Fibroblast of villous mesenchyme (primary cell): ENCODE results near the gene PUM1. TPM values are rescaled to one million over a fixed set of nuclear protein-coding genes. Genes with fewer than 3 reads are reported as not detected.
A peak's percentile ranks its signal among the peaks of the same experiment; 100 is the strongest.

ENCODE experiments used
- DNase-seq: peaks from one replicate; pipeline ENCODE4 v3.0.0-alpha.2; 2010; ENCODE audit warnings: low read depth
- H3K4me3 ChIP-seq: 2 replicates; pipeline ENCODE4 v1.5.1; 2011; ENCODE audit warnings: low read depth, mild to moderate bottlenecking, low read length
- total RNA-seq: library from RNA; depleted of rRNA; stranded (reverse); fragments of >200 nt; gene quantifications from 2 replicates; pipeline ENCODE4 v1.2.3, GENCODE V29; 2012
- TF ChIP-seq, protein P1 (sequence below): IDR thresholded peaks from 2 replicates; pipeline ENCODE4 v1.5.1; 2012; ENCODE audit warnings: low read depth, mild to moderate bottlenecking, low read length; ENCODE audit not compliant: insufficient read depth

Gene PUM1
- total RNA-seq, 1 donor, result 81.6 TPM

GRCh38 chr1:30914587-30914922, 151.0 kb downstream of the PUM1 start:
- DNase-seq, result no peak
- TF ChIP-seq, protein P1, sequence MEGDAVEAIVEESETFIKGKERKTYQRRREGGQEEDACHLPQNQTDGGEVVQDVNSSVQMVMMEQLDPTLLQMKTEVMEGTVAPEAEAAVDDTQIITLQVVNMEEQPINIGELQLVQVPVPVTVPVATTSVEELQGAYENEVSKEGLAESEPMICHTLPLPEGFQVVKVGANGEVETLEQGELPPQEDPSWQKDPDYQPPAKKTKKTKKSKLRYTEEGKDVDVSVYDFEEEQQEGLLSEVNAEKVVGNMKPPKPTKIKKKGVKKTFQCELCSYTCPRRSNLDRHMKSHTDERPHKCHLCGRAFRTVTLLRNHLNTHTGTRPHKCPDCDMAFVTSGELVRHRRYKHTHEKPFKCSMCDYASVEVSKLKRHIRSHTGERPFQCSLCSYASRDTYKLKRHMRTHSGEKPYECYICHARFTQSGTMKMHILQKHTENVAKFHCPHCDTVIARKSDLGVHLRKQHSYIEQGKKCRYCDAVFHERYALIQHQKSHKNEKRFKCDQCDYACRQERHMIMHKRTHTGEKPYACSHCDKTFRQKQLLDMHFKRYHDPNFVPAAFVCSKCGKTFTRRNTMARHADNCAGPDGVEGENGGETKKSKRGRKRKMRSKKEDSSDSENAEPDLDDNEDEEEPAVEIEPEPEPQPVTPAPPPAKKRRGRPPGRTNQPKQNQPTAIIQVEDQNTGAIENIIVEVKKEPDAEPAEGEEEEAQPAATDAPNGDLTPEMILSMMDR, result no peak
- no peak overlapping the region for H3K4me3 ChIP-seq

DNA sequence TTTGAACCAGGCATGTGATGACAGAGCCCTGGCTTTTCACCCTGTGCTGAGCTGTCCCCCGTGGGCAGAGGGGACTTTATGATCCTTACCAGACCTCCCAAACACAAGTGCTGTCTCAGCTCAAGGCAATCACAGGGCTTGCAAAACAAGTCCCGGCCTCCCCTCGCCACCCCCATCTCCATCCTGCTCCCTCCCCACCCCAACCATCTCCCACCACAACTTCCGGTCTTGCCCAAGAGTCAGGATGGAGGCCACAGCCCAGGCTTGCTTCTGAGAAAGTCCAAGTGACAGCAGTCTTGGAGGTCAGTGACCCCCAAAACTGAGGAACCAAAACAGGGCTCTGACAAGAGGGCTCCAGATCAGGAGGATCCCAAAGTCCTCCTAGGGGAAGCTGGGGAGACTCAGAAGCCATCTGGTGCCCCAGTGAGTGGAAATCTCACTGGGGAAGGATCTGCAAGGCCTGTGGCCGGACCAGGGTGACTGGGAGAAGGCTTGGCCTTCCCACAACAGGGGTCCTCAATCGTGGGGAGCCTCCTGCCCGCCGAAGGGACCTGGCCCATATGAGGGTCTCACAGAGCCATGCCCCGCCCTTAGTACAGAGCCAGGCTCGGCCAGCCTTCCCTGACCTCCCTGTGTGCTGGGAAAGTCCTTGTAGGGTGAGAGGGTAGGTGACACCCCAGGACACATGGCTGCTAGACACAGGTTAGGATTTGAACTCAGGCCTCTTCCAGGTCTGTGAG, 152.4 kb downstream of the PUM1 start:
- H3K4me3 ChIP-seq, result no peak overlapping the region
- peak; percentile 83 for DNase-seq
- TF ChIP-seq, protein P1, result no peak

- TF ChIP-seq, protein P1, result no peak
- no peak for DNase-seq
- no peak overlapping the region for H3K4me3 ChIP-seq
Observed at GRCh38 chr1:30912224-30912623, 153.3 kb downstream of the PUM1 start.

DNA sequence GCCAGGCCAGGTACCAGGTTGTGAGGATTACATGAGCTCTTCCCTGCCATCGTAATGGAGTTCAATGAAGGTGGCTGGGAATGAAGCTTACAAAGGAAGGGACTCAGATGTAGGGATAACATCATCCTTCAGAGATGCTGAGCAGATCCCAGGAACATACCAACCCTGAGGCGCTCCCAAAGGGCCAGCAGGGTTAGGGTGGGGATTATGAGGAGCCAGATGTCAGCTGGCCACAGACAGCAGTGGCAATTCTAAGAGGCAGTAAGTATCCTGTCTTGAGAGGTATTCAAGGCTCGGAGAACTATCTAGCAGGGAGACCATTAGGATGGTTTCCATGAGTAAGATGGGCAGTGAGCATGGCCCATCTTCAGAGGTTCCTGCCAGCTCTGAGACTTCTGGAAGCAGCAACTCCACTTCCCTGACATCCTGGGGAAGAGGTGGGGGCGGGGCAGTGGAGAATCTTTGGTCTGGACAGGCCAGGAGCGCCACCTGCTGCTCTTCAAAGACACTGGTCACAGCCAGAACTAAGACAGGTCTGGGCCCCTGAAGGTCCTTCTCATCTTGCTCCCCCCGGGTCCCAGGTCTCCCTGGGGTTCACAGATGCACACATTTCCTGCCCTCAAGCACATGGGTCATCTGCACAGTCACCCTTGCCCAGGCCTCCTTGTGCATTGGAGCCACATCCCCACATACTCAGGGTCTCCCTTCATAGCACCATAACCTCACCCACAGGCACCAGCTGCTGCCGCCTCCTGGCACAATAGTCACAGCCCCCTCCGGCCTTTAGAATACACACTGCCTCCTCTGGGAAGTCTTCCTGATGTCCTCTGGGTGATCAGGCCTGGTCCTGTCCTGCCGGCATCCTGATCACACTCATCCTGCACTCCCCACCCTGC, 154.2 kb downstream of the PUM1 start:
- peak; percentile 89 for DNase-seq
- TF ChIP-seq, protein P1, result peak; percentile 85
- no peak overlapping the region for H3K4me3 ChIP-seq

DNA sequence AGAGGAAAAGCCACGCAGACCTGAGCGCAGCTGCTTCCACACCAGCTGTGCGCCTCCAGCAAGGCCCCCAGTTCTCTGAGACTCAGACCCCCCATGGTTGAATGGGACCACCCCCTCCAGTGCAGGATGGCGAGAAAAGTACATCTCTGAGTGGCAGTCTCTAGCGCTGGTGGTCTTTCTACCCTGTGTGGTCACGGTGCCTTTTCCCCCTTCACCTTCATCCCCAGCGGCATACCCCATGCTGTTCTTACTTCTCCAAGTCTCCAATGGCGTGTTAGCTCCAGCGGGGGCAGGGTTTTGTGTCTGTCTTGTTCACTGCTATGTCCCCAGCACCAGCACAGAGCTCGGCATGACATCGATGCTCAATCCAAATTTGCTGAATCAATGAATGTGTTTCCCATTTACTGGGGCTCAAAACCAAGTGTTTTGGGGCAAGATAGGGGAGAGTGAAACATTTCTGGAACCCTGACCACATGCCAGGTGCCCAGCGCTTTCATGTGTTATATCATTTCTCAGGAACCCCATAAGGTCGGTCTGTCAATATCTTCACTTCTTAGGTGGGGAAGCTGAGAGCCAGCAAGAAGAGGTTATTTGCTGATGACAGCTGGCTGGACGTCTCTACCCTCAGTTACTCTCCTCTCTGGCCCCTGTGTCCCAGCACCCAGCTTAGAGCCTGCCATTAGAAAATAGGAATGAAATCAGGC, 156.0 kb downstream of the PUM1 start:
- no peak for DNase-seq
- TF ChIP-seq, protein P1, result no peak
- no peak overlapping the region for H3K4me3 ChIP-seq

GRCh38 chr1:30908696-30909364, 156.7 kb downstream of the PUM1 start, which contains the start of gene SDC3:
TSS of gene SDC3 (minus strand) at chr1:30908758. CDS start at chr1:30908586, 172 bp downstream.
- TF ChIP-seq, protein P1, result no peak
- DNase-seq, result peak; percentile 36
- peak within 1 kb of the TSS; percentile 67 for H3K4me3 ChIP-seq
